ENCODE data around the gene RAB40B. TPM values are rescaled to one million over a fixed set of nuclear protein-coding genes. Genes with fewer than 3 reads are reported as not detected.
A peak's percentile ranks its signal among the peaks of the same experiment; 100 is the strongest.

RAB40B gene
- total RNA-seq, 2 experiments from 2014 or later = 21.4 to 22.1 TPM

GRCh38 chr17:82653651-82654528 is 44.6 kb downstream of the RAB40B start:
- Histone ChIP-seq H3K4me3 (ENCODE audit: low read depth, low read length, poor library complexity, severe bottlenecking) (no peak overlapping the region), H4K20me1 (ENCODE audit: insufficient read depth, low read length) (no peaks in the 10 kb centered on the region), H3K27ac (ENCODE audit: low read depth, low read length, poor library complexity, severe bottlenecking) (no peak overlapping the region), H3K79me2 (ENCODE audit: insufficient read depth, low read depth, low read length) (no peaks in the 10 kb centered on the region), H2AFZ (ENCODE audit: low read length) (no peak overlapping the region), H3K4me2 (ENCODE audit: low read length) (no peak overlapping the region), H3K36me3 (ENCODE audit: insufficient read depth, low read length) (no peaks in the 10 kb centered on the region), H3K4me1 (ENCODE audit: insufficient read depth, low read length, poor library complexity, severe bottlenecking) (peaks cover 9% of the 10 kb centered on the region), H3K9me2 (ENCODE audit: insufficient read depth, low read length) (no peaks in the 10 kb centered on the region), H3K9me3 (ENCODE audit: low read length) (no peaks in the 10 kb centered on the region)
- no peak for DNase-seq (ENCODE audit: low spot score)
- no peak for TF ChIP-seq CTCF (conservative IDR thresholded peaks at IDR 0.05; ENCODE audit: low read length)
- no peak for TF ChIP-seq EZH2phosphoT487 (IDR thresholded peaks at IDR 0.05; ENCODE audit: borderline replicate concordance, low read depth, low read length)
- POLR2A ChIA-PET = no interaction called here
- CTCF ChIA-PET (ENCODE audit: unreplicated experiment) = no interaction called here
- intact Hi-C loops (cut with micrococcal nuclease; ENCODE audit: unreplicated experiment) = no loop called here
- BruUV-seq (replicated peaks) = no TSS peak

GRCh38 chr17:82650723-82651122 is 47.8 kb downstream of the RAB40B start:
- H4K20me1 ChIP-seq (ENCODE audit: insufficient read depth, low read length) = peaks cover 12% of the 10 kb centered on the region; the same call in 1 of the 2 replicates
- ChIA-PET CTCF (ENCODE audit: unreplicated experiment) (no interaction called here), POLR2A (interaction anchor here (0.5 to 1.1 kb wide), 2 partner anchors 10 to 66 kb away, joined by 3 read pairs; partner anchors contain the start of gene FN3KRP)
- no peak overlapping the region for H2AFZ ChIP-seq (ENCODE audit: low read length)
- no peak overlapping the region for H3K4me3 ChIP-seq (ENCODE audit: low read depth, low read length, poor library complexity, severe bottlenecking)
- H3K9me2 ChIP-seq (ENCODE audit: insufficient read depth, low read length) = no peaks in the 10 kb centered on the region
- BruUV-seq (replicated peaks) = no TSS peak
- H3K79me2 ChIP-seq (ENCODE audit: insufficient read depth, low read depth, low read length) = peaks cover 25% of the 10 kb centered on the region
- TF ChIP-seq EZH2phosphoT487 (IDR thresholded peaks at IDR 0.05; ENCODE audit: borderline replicate concordance, low read depth, low read length) = no peak
- H3K9me3 ChIP-seq (ENCODE audit: low read length) = no peaks in the 10 kb centered on the region
- intact Hi-C loops (cut with micrococcal nuclease; ENCODE audit: unreplicated experiment) = no loop called here
- H3K27ac ChIP-seq (ENCODE audit: low read depth, low read length, poor library complexity, severe bottlenecking) = no peak overlapping the region
- peaks cover 18% of the 10 kb centered on the region for H3K4me1 ChIP-seq (ENCODE audit: insufficient read depth, low read length, poor library complexity, severe bottlenecking)
- no peak for DNase-seq (ENCODE audit: low spot score)
- H3K4me2 ChIP-seq (ENCODE audit: low read length) = no peak overlapping the region
- H3K36me3 ChIP-seq (ENCODE audit: insufficient read depth, low read length) = peaks cover 4% of the 10 kb centered on the region

- intact Hi-C loops (cut with micrococcal nuclease; ENCODE audit: unreplicated experiment) = loop anchor here (2.0 to 5.0 kb wide), 2 partner anchors 68 to 201 kb away; partner anchors contain the start of gene FN3KRP
- ChIA-PET CTCF (ENCODE audit: unreplicated experiment) (no interaction called here), POLR2A (interaction anchor here (0.6 to 1.1 kb wide), 2 partner anchors 9 to 1635 kb away, joined by 3 read pairs; no protein-coding TSS in a partner anchor)
- H3K79me2 ChIP-seq (ENCODE audit: insufficient read depth, low read depth, low read length) = peaks cover 35% of the 10 kb centered on the region
- H3K4me1 ChIP-seq (ENCODE audit: insufficient read depth, low read length, poor library complexity, severe bottlenecking) = peaks cover 16% of the 10 kb centered on the region
- peaks cover 17% of the 10 kb centered on the region; the same call in 1 of the 2 replicates for H4K20me1 ChIP-seq (ENCODE audit: insufficient read depth, low read length)
- no peak overlapping the region for H2AFZ ChIP-seq (ENCODE audit: low read length)
- peak overlapping the region; percentile 64 for H3K4me3 ChIP-seq (ENCODE audit: low read depth, low read length, poor library complexity, severe bottlenecking)
- H3K9me2 ChIP-seq (ENCODE audit: insufficient read depth, low read length) = no peaks in the 10 kb centered on the region
- peak overlapping the region; percentile 83 for H3K4me2 ChIP-seq (ENCODE audit: low read length)
- no TSS peak for BruUV-seq (replicated peaks)
- H3K9me3 ChIP-seq (ENCODE audit: low read length) = no peaks in the 10 kb centered on the region
- peaks cover 14% of the 10 kb centered on the region for H3K36me3 ChIP-seq (ENCODE audit: insufficient read depth, low read length)
- DNase-seq (ENCODE audit: low spot score) = no peak
- TF ChIP-seq CTCF (conservative IDR thresholded peaks at IDR 0.05; ENCODE audit: low read length) = no peak
- TF ChIP-seq EZH2phosphoT487 (IDR thresholded peaks at IDR 0.05; ENCODE audit: borderline replicate concordance, low read depth, low read length) = no peak
- H3K27ac ChIP-seq (ENCODE audit: low read depth, low read length, poor library complexity, severe bottlenecking) = no peak overlapping the region
These were observed 48.8 kb downstream of the RAB40B start for GRCh38 chr17:82649501-82650261.

Data from OCI-LY7 (cell line).